ENCODE measurements around the gene ZNHIT1. TPM values are rescaled to one million over a fixed set of nuclear protein-coding genes. Genes with fewer than 3 reads are reported as not detected.
"Not testable (repeated sequence)": the region's sequence is repeated elsewhere in the genome, so short reads cannot be mapped to it uniquely, and the experiment has no call there.

ZNHIT1 gene
- polyA plus RNA-seq, 1 experiment: 49.2 TPM

GRCh38 chr7:101200862-101201599 is 16.9 kb upstream of the ZNHIT1 start, which contains the start of gene MOGAT3:
Gene MOGAT3 (minus strand): TSS chr7:101201036. CDS start chr7:101200854, 182 bp downstream.
- Histone ChIP-seq H3K4me3 (ENCODE audit: low read depth, low read length) (no peak within 1 kb of the TSS; the same call in 1 of the 2 replicates), H3K27me3 (ENCODE audit: control insufficient read depth, insufficient read depth, low read length) (peaks cover 19% of the 10 kb centered on the region), H3K36me3 (ENCODE audit: control insufficient read depth, insufficient read depth, low read length) (no peaks in the 10 kb centered on the region)
- POLR2A ChIA-PET: no interaction called here
- CTCF ChIA-PET: interaction anchor here (0.6 to 1.8 kb wide), 6 partner anchors 9 to 123 kb away, joined by 3 to 10 read pairs (median 4); no protein-coding TSS in a partner anchor
- no peak for DNase-seq (ENCODE audit: low read depth)
- TF ChIP-seq CTCF (IDR thresholded peaks at IDR 0.05; ENCODE audit: insufficient read depth, low read depth, low read length): no peak

- no peak overlapping the region; the same call in 1 of the 2 replicates for H3K4me3 ChIP-seq (ENCODE audit: low read depth, low read length)
- POLR2A ChIA-PET: no interaction called here
Measured at GRCh38 chr7:101201695-101202602, 16.0 kb upstream of the ZNHIT1 start.

GRCh38 chr7:101202603-101202918 is 15.4 kb upstream of the ZNHIT1 start:
- H3K4me3 ChIP-seq (ENCODE audit: low read depth, low read length): no peak overlapping the region
- no peak for DNase-seq (ENCODE audit: low read depth)
- peaks cover 2% of the 10 kb centered on the region; the same call in 1 of the 2 replicates for H3K36me3 ChIP-seq (ENCODE audit: control insufficient read depth, insufficient read depth, low read length)
- POLR2A ChIA-PET: no interaction called here
- H3K27me3 ChIP-seq (ENCODE audit: control insufficient read depth, insufficient read depth, low read length): peaks cover 19% of the 10 kb centered on the region
- no peak for TF ChIP-seq CTCF (IDR thresholded peaks at IDR 0.05; ENCODE audit: insufficient read depth, low read depth, low read length)
- CTCF ChIA-PET: interaction anchor here (1.5 to 5.1 kb wide), 2 partner anchors 9 to 58 kb away, joined by 4 to 35 read pairs; no protein-coding TSS in a partner anchor

More at GRCh38 chr7:101201695-101202602, 16.0 kb upstream of the ZNHIT1 start:
- CTCF ChIA-PET: interaction anchor here (1.5 to 5.1 kb wide), 3 partner anchors 8 to 58 kb away, joined by 4 to 35 read pairs (median 10); no protein-coding TSS in a partner anchor
- TF ChIP-seq CTCF (IDR thresholded peaks at IDR 0.05; ENCODE audit: insufficient read depth, low read depth, low read length): no peak
- no peak for DNase-seq (ENCODE audit: low read depth)
- Histone ChIP-seq H3K27me3 (ENCODE audit: control insufficient read depth, insufficient read depth, low read length) (peaks cover 19% of the 10 kb centered on the region), H3K36me3 (ENCODE audit: control insufficient read depth, insufficient read depth, low read length) (no peaks in the 10 kb centered on the region)

GRCh38 chr7:101203740-101204738 is 13.9 kb upstream of the ZNHIT1 start:
- CTCF ChIA-PET: interaction anchor here (5.1 kb wide), 1 partner anchor 11 kb away, joined by 35 read pairs; no protein-coding TSS in a partner anchor
- POLR2A ChIA-PET; DNase-seq (ENCODE audit: low read depth): not testable (repeated sequence)

More at GRCh38 chr7:101203740-101204738, 13.9 kb upstream of the ZNHIT1 start:
- not testable (repeated sequence) for H3K36me3 ChIP-seq (ENCODE audit: control insufficient read depth, insufficient read depth, low read length); H3K4me3 ChIP-seq (ENCODE audit: low read depth, low read length)
- peaks cover 19% of the 10 kb centered on the region for H3K27me3 ChIP-seq (ENCODE audit: control insufficient read depth, insufficient read depth, low read length)
